Memory B cell (primary cell): ENCODE measurements around the gene OVCA2.

Source experiments
- ATAC-seq: fragments of 150-1000 bp; cut with Tn5 transposase; 2 replicates; pipeline ENCODE4 v1.10.0; 2021; ENCODE audit warnings: low read depth, mild to moderate bottlenecking, moderate library complexity
- DNase-seq, 2 donors: peaks; one replicate each; pipeline ENCODE4 v3.0.0; 2022; ENCODE audit warnings: low spot score in 2 of 2
- H3K27ac Mint-ChIP-seq: one replicate; pipeline ENCODE4 v1.8.0; 2022; ENCODE audit warnings: mild to moderate bottlenecking, moderate library complexity, mixed read lengths
- H3K27me3 Mint-ChIP-seq: one replicate; pipeline ENCODE4 v1.8.0; 2022; ENCODE audit warnings: mixed read lengths
- H3K36me3 Mint-ChIP-seq: one replicate; pipeline ENCODE4 v1.8.0; 2022; ENCODE audit warnings: mild to moderate bottlenecking, mixed read lengths
- H3K4me1 Mint-ChIP-seq: one replicate; pipeline ENCODE4 v1.8.0; 2022; ENCODE audit warnings: mixed read lengths
- H3K4me3 Mint-ChIP-seq: one replicate; pipeline ENCODE4 v1.8.0; 2022; ENCODE audit warnings: mild to moderate bottlenecking, moderate library complexity, mixed read lengths
- H3K9me3 Mint-ChIP-seq: one replicate; pipeline ENCODE4 v1.8.0; 2022; ENCODE audit warnings: mixed read lengths

The OVCA2 gene

DNA sequence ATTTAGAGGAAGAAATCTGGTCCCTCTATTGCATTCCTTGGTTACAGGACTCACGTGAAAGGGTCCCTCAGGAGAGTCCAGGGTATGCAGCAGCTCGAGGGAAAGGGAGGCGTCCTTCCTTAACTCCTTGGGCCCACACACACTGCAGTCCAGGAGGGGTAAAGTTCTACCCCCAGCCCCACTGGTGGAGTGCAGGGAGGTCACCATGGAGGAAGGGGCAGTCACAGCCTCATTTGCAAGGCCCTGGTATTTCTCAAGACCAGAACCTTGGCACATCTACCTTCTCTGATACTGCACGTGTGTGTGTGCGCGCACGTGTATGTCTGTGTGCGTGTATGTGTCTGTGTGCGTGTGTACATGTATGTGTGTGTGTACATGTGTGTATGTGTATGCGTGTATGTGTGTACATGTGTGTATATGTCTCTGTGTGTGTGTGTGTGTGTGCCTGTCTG lies 24.2 kb downstream of the OVCA2 start:
- DNase-seq (no peak), ATAC-seq (no peak)
- H3K9me3 Mint-ChIP-seq: no peaks in the 10 kb centered on the region
- no peak overlapping the region for H3K4me3 Mint-ChIP-seq
- H3K27me3 Mint-ChIP-seq: no peaks in the 10 kb centered on the region
- no peak overlapping the region for H3K27ac Mint-ChIP-seq
- H3K4me1 Mint-ChIP-seq: peaks cover 35% of the 10 kb centered on the region
- peaks cover 14% of the 10 kb centered on the region for H3K36me3 Mint-ChIP-seq

DNA sequence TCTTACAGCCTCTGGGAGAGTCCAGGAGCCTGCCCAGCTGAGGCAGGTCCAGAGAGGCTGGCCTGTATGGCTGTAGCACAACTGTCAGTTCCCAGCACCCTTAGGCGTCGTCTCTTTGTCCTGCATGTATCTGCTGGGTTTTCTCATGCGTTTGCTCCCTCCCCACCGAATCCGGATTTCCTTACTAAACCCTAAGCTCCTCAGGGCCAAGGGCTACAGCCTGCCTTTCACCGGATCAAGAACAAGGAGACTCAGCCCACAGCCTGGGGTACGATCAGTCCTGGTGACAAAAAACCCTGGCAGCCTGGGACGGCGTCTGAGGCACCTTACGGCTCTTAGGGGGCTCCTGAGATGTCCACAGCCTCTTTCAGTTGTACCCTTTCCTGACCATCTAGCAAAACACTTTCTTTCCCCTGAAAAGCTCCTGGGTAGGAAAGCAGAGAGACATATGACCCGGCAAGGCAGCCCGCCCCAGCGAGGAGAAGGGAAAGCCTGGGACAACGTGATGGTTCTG lies 25.3 kb downstream of the OVCA2 start:
- H3K27me3 Mint-ChIP-seq: no peaks in the 10 kb centered on the region
- H3K27ac Mint-ChIP-seq: no peak overlapping the region
- H3K4me3 Mint-ChIP-seq: no peak overlapping the region
- H3K9me3 Mint-ChIP-seq: no peaks in the 10 kb centered on the region
- peaks cover 39% of the 10 kb centered on the region for H3K4me1 Mint-ChIP-seq
- DNase-seq: no peak
- ATAC-seq: no peak
- peaks cover 17% of the 10 kb centered on the region for H3K36me3 Mint-ChIP-seq

DNA sequence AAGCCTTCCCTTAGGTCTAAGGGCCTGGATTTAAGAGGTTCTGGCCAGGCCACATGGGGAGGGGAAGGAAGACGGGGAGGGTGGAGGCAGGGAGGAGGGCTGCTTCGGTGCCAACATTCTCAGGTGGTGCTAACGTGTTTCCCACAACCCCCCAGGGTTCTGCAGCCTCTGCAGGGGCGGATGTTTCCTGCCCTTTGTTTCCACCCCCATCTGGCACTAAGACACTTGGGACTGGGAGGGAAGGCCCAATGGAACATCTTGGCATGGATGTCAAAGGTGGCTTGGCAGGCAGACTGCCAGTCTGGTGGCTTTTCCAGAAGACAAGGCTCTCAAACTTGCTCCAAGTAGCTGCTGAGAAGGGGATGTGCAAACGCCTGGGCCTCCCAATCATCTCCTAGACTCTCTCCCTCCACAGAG lies 25.8 kb downstream of the OVCA2 start:
- DNase-seq: no peak
- Mint-ChIP-seq H3K9me3 (no peaks in the 10 kb centered on the region), H3K36me3 (peaks cover 19% of the 10 kb centered on the region), H3K4me3 (no peak overlapping the region), H3K4me1 (peaks cover 39% of the 10 kb centered on the region), H3K27me3 (no peaks in the 10 kb centered on the region), H3K27ac (no peak overlapping the region)
- no peak for ATAC-seq

DNA sequence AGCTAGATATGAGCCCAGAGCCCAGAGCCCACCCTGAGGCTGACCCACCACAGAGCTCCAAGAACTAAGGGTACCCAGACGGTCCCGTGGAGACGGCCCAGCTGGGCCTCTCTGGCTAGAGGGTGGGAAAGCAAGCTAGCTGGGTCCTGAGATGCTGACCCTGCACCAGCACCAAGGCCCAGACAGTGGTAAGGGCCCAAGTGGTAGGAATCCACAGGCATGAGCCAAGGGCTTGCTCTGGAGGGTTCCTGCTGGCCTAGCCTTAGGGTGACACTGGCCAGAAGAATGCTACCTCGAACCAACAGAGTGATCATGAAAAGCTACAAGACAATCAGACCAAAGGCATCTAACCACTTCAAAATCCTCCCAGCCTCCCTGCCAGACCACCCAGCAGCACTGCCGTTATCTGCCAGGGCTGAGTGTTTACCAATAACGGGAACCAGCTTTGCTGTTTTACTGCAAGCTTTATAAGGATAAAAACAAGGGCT lies 26.3 kb downstream of the OVCA2 start:
- Mint-ChIP-seq H3K4me1 (peaks cover 39% of the 10 kb centered on the region), H3K4me3 (no peak overlapping the region), H3K9me3 (no peaks in the 10 kb centered on the region), H3K27me3 (no peaks in the 10 kb centered on the region), H3K27ac (no peak overlapping the region), H3K36me3 (peaks cover 19% of the 10 kb centered on the region)
- DNase-seq (no peak), ATAC-seq (no peak)

DNA sequence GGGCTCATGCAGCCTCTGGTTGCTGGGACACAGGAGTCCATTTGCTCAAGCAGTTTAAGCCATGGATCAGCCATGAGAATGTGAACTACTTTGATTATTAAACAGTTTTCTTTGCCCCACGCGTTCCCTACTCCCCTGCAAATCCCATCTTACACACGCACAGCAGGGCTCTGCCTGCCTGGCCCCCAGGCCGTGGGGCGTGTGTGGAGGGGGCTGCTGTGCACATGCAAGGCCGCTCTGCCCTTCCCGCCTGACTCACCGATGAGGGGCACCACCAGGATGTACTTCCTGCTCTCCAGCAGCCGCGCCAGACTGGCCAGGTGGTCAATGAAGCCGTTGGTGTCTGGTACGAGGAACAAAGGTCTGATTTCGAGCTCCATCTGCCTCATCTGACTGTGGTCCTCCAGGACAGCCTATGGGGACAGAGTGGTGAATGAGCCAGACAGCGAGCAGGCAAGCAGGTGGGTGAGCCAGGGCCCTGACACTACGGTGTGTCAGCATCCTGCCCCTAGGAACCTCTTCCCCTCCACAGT lies 26.8 kb downstream of the OVCA2 start:
- Mint-ChIP-seq H3K36me3 (peaks cover 19% of the 10 kb centered on the region), H3K27me3 (no peaks in the 10 kb centered on the region), H3K4me3 (no peak overlapping the region), H3K27ac (no peak overlapping the region), H3K4me1 (peaks cover 35% of the 10 kb centered on the region), H3K9me3 (no peaks in the 10 kb centered on the region)
- ATAC-seq (no peak), DNase-seq (no peak)

DNA sequence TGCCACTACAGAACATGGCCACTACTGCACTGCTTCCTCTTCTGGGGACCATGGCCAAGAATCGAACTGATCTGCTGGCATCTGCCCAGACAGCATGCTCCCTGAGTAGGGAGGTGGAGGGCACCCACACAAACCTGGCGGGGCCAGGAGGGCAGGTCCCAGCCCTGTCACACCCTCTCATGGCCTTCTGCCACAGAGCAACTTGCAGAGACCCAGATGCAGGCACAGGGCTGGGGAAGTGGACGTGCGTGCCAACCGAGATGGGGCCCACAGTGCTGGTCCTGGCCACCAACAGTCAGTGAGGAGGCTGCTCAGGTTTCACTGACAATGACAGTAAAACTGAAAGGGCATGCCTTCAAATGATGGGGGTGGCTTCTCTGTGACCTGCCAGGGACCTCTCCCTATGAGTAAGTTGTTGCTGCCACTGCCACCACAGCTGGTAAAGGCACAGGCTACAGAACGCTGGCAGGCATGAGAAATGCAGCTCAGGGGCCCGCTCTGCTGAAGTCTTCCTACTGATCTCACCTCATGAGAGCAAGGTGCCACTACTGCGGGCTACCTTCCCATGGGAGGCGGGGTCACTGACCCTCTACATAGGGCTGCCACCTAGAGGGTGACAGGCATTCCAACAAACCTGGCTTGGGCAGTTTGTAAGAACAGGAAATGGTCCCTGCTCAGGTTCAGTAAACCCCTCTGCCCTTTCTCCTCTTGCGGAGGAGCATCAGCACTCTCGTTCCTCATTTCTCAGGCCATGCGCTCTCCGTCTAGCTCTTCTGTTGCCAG lies 28.6 kb downstream of the OVCA2 start:
- Mint-ChIP-seq H3K27me3 (no peaks in the 10 kb centered on the region), H3K27ac (peak overlapping the region; percentile 17), H3K9me3 (no peaks in the 10 kb centered on the region), H3K36me3 (peaks cover 17% of the 10 kb centered on the region), H3K4me3 (no peak overlapping the region), H3K4me1 (peaks cover 22% of the 10 kb centered on the region)
- DNase-seq (no peak), ATAC-seq (peak; percentile 73)

DNA sequence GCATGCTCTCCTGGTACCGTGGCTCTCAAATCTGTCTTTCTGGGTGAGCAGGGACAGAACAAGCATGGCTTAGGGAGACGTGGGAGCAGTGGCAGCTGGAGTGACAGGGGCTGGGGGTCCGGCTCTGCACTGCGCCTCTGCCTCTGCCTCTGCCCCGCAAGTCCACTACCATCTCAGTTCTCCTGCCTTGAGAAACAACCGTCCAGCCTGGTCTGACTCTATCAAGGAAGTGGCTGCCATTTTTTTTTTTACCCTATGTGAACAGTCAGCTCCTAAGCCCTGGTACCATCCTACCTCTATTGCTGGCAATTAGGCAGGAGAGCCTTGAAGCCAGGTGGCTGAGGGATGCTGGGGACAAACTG lies 29.2 kb downstream of the OVCA2 start:
- ATAC-seq (no peak), DNase-seq (no peak)
- no peaks in the 10 kb centered on the region for H3K27me3 Mint-ChIP-seq
- no peaks in the 10 kb centered on the region for H3K9me3 Mint-ChIP-seq
- H3K27ac Mint-ChIP-seq: no peak overlapping the region
- no peak overlapping the region for H3K4me3 Mint-ChIP-seq
- H3K4me1 Mint-ChIP-seq: peaks cover 20% of the 10 kb centered on the region
- H3K36me3 Mint-ChIP-seq: peaks cover 17% of the 10 kb centered on the region

DNA sequence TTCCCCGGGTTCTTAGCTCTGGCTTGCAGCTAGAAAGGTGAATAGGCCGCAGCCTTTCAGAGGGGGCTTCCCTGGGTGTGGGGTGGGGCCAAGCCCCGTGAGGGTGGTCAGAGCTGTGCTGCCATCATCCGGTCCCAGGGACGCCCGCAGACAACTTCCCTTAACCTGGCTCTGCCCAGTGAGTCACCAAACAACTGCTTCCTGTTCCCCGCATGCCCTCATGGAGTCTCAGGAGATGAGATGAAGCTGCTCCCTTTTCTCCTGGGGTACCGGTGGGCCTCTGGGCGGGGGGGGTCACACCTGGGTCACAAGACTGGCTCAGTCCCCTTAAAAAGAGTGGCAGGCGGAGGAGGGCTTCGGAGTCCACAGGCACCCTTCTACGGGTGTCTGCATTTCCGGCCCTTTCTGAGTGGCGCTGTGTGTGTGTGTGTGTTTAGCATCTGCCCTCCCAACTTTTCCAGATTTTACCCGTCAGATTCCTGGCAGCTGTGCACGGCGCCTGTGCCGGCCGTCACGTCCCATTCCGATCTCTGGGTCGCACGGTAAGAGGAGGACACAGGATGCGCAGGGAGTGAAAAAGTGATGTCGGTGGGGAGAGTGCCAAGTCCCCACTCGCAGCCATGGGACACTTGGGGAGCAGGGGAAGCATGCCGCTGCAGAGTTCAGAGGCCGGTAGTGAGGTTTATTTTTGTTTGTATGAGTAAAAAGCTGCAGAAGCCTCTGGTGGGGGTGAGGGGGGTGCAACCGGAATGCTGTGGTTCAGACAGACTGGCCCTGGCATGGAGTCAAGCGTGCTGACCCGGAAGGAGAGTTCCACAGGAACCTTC lies 29.8 kb downstream of the OVCA2 start:
- DNase-seq (no peak), ATAC-seq (no peak)
- H3K4me1 Mint-ChIP-seq: peaks cover 18% of the 10 kb centered on the region
- H3K9me3 Mint-ChIP-seq: no peaks in the 10 kb centered on the region
- H3K27me3 Mint-ChIP-seq: no peaks in the 10 kb centered on the region
- no peak overlapping the region for H3K27ac Mint-ChIP-seq
- peaks cover 17% of the 10 kb centered on the region for H3K36me3 Mint-ChIP-seq
- H3K4me3 Mint-ChIP-seq: no peak overlapping the region

DNA sequence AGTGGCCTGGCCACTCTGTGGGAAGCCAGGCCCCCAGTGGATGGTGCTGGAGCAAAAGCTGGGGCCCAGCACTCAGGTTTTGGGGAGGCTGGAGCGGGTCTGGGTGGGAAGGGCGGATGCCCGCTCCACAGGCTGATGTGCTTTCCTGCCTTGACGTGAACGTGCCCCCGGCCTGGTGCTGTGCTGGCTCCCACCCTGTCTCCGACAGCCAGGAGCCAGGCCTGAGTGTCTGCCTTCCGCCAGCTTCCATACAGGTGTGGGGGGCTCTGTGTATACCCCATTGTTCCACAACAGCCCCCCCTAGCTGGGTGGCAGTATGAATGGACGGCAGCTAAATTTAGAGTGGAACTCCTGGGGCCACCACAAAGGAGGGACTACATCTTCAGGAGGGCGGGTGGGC lies 33.1 kb downstream of the OVCA2 start:
- no peak for DNase-seq
- Mint-ChIP-seq H3K27me3 (no peaks in the 10 kb centered on the region), H3K36me3 (peaks cover 25% of the 10 kb centered on the region), H3K4me3 (no peak overlapping the region), H3K27ac (no peak overlapping the region), H3K9me3 (no peaks in the 10 kb centered on the region), H3K4me1 (peaks cover 13% of the 10 kb centered on the region)
- ATAC-seq: no peak

DNA sequence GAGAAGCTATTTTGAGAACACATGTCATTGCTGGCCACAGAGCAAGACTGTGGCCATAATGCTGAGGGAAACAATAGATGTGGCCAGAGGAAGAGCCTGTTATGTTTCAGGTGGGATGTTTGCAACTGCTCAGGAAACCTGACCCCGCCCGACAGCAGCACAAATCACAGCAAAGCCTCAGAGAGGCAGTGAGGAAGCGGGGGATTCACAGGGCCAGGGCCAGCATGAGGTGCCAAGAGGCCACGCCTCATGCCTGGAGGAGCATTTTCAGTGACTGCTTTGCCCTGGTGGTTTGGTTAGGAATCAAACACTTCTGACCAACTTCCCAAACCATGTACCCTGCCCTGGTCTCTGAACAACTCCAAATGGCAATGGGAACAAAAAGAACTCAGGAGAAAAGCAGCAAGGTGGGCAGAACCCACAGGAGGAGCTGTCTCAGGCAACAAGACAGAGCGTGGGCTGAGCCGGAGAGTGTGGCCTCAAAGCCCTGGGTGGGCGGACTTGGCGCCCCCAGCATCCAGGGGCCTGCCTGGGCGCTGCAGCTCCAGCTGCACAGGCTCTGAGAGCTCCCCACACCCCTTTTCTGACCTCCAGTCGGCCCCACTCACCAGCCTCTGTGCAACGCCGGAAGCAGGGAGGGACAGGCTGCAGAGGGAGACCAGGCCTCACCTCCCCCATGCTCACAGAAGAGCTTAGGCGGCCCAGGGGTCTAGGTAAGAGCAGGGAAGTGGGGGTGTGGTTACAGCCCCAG lies 33.7 kb downstream of the OVCA2 start:
- Mint-ChIP-seq H3K27ac (no peak overlapping the region), H3K36me3 (peaks cover 25% of the 10 kb centered on the region), H3K27me3 (no peaks in the 10 kb centered on the region), H3K4me1 (peaks cover 9% of the 10 kb centered on the region), H3K9me3 (no peaks in the 10 kb centered on the region), H3K4me3 (no peak overlapping the region)
- no peak for DNase-seq
- ATAC-seq: no peak

DNA sequence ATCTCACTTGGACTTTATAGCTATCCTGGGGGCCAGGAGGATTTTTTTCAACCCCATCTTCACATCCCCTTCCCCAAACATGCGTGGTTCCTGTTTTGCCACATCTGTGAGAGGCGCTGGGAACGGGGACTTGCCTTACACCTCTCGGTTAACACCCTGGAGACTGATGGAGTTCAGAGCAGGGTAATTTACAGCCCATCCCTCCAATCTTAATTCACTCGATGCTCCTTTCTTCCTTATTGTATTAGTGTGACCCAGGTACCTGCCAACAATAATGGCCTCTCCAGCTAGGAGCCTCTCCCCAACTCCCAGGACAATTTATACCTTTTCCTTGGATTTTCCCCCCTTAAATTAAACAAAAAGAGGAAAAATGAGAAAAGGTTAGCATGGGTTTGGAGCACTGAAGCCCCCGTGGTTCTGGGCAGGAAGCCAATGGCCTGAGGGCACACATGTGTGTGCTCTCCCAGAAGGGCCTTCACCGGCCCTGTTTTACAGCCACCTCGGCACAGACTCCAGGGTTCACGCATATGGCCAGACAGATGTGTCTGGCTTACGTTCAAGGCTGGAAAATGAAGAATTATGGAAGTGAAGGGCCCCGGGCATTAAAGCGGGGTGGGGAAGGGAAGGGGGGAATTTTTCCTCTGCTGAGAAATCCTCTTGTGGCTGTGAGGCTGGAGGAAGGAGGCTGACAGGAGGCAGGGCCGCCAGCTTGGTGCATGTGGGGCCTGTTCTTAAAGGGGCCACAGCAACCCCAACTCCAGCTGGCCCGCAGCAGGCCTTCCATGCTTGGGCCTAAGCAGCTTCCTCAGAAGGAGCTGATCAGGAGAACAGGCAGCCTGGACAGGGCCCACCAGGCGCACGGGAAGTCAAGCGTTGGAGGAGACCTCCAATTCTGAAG lies 34.5 kb downstream of the OVCA2 start:
- H3K9me3 Mint-ChIP-seq: no peaks in the 10 kb centered on the region
- no peaks in the 10 kb centered on the region for H3K27me3 Mint-ChIP-seq
- no peak overlapping the region for H3K4me3 Mint-ChIP-seq
- peaks cover 29% of the 10 kb centered on the region for H3K36me3 Mint-ChIP-seq
- peaks cover under 1% of the 10 kb centered on the region for H3K4me1 Mint-ChIP-seq
- DNase-seq (no peak), ATAC-seq (no peak)
- H3K27ac Mint-ChIP-seq: no peak overlapping the region

DNA sequence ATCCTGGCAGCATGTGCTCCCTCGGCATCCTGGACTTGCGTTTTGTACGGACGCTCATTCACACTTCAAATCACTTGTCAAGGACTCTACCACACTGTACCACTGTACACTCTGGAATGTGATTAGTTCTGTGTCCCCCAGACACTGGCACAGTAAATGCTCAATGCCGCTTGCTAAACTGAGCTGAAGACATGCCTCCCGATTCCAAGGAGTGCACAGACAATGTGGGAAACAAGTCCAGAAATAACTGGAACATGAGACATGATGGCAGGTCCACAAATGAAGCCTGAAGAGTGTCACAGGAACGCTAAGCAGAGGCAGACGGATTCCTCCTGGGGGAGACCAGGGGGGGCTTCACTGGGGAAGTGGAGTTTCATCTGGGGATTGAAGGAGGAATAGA lies 35.2 kb downstream of the OVCA2 start:
- ATAC-seq (no peak), DNase-seq (no peak)
- Mint-ChIP-seq H3K27me3 (no peaks in the 10 kb centered on the region), H3K27ac (no peak overlapping the region), H3K9me3 (no peaks in the 10 kb centered on the region), H3K4me1 (no peaks in the 10 kb centered on the region), H3K36me3 (peaks cover 31% of the 10 kb centered on the region), H3K4me3 (no peak overlapping the region)

DNA sequence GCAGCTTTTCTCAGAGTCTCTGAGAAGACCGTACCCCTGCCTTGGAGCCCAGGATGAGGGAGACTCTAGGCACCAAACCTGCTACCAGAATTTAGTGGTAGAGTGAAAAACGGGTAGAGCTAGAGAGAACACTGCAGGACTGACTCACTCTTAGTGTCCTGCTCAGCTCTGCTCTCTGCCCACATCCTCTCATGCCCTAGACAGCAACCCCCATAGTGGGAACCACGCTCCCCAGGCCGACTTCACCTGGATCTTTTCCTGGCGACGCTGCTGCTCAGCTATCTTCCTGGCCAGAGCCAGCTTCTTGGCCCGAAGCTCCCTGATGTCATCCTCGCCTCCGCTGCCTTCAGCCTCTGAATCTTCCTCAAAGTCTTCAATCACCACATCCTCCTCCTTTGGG lies 39.7 kb downstream of the OVCA2 start:
- ATAC-seq: no peak
- H3K4me1 Mint-ChIP-seq: peaks cover 20% of the 10 kb centered on the region
- no peaks in the 10 kb centered on the region for H3K9me3 Mint-ChIP-seq
- H3K4me3 Mint-ChIP-seq: no peak overlapping the region
- H3K27me3 Mint-ChIP-seq: no peaks in the 10 kb centered on the region
- peaks cover 35% of the 10 kb centered on the region for H3K36me3 Mint-ChIP-seq
- no peak overlapping the region for H3K27ac Mint-ChIP-seq
- DNase-seq: no peak
